Endometrium (tissue), 2 donors: ENCODE measurements around the gene COL23A1.

Experiments used
- FAIRE-seq: peaks from 2 replicates; lab custom pipeline; 2012; peaks lifted over from hg19 to GRCh38; lab: Jason Lieb, UNC
- donor health status: control.
- donor health status: control.

Gene COL23A1

DNA sequence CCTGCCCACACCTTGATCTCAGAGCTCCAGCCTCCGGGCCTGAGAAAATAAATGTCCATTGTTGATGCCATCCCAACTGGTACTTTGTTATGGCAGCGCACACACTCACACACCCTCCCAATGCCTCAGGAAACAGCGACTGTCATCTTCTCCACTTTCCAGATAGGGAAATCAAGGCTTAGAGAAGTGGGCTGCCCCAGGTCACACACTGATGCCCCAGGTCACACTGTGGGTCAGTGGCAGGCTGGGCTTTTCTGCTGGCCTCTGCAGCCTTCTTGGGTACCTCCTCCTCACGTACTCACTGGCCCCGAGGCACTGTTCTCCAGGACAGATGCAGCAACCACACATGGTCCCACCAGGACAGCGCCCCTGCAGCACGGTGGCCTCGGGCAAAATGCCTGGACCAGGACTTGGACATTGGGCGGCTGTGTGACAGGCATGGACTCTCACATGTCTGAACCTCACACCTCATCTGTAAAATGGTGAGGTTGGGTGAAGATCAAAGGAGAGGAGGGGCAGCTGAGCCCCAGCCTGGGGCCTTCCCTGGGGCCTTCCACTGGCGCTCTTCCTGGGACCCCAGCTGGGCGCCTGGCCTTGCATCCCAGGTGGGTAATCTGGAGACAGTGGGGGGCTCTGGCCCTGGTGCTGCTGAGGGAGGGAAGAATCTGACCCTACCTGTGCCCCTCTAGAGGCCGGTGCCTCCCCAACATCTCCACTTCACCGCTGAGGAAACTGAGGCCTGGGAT is 156.0 kb downstream of the COL23A1 start:
- FAIRE-seq = no peak

DNA sequence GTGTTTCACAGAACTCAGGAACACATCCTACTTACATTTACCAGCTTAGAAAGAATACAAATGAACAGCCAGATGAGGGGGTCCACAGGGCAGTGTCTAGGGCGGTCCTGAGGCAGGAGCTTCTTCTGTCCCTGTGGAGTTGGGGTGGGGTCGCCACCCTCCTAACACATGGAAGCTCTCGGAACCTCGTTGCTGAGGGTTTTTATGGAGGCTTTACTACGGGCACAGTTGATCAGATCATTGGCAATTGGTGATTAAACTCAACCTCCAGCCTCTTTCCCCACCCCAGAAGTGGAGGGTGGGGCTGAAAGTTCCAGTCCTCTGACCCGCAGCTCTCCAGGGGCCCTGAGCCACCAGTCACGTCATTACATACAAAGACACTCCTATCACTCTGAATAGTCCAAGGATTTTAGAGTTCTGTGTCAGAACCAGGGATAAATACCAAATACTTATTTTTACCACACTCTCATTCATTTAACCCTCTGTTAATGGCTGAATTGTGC is 156.9 kb downstream of the COL23A1 start:
- no peak for FAIRE-seq

DNA sequence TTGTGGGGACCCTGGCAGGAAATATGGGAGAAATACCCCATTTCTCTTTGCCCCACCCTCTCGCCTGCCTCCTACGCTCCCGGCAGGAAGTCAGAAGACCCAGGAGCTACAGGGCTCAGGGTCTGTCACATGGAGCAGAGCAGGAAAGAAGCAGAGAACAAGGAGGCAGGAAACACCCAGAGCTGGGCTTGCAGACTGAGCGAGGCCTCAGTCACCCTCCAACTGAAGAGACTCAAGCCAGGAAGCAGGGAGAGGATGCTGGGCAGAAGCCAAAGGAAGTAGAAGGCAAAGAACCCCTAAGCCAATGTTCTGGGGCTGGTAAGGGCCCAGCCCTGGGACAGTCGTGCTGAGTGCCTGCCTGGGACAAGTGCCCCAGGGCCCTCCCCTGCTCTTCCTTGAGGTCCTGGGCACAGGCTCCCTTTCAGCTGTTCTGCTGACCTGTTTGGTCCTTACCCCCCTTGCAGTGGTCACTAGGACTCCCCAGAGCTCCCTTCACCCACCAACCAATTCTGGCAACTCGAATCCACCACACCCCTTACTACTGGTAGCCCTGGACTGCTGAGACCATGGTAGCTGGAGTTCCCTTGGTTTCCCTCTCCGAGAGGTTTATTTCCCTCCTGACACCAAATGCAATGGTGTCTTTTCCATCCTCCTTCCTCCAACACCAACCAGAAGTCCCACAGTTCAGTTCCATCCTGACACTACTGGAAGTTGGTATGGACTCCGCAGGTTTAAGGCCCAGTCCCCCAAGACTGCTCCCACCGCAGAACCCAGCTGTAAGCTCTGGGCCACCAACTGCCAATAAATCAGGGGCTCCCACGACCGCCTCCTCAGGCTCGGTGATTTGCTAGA is 157.5 kb downstream of the COL23A1 start:
- FAIRE-seq = no peak

DNA sequence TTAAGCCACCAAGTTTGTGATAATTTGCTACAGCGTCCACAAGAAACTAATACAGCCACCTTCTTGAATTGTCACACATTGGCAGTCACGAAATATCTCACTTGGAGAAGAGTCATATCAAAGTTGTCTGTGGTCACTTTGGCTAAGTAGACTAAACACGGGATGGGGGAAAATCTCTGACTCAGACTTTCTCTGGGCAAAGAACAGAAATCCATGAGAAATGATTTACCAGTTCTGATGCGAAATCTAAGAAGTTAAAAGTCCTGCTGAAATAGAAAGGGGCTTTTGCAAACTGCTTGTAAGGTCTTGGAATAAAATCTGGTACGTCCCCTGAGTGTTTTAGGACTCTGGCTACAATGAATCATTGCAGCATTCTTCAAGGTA is 158.4 kb downstream of the COL23A1 start:
- no peak for FAIRE-seq

- no peak for FAIRE-seq
These were observed 159.0 kb downstream of the COL23A1 start for GRCh38 chr5:178431063-178431781.

GRCh38 chr5:178430186-178431062 is 159.8 kb downstream of the COL23A1 start:
- no peak for FAIRE-seq

DNA sequence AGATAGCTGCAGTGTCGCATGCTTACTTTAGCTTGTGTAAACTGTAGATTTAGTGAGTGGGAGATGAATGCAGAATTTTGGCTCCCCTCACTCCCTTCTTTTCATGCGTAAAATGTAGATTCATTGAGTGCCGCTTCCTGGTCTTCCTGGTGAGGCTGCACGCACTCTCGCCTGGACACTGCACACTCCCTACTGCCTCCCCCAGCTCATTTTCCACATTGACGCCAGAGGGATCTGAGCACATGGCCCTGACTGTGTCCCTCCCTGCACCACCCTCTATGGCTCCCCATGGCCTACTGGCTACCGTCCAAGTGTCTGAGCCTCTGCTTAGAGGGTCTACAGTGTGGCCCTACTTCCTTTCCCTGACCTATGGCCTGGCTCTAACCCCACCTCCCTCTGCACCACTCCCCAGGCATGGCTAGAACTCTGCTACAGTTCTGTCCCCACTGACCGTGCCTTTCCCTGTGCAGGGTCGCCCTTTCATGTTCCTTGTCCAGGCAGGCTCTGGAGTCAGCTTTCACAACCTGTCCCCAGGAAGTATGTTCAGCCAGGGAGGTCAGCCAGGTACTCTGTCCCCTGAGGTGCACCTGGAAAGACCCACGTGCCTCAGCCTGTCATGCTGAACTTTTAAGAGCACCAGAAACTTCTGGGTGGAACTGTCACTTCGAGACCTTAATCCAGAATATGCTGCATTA is 160.6 kb downstream of the COL23A1 start:
- FAIRE-seq = no peak

DNA sequence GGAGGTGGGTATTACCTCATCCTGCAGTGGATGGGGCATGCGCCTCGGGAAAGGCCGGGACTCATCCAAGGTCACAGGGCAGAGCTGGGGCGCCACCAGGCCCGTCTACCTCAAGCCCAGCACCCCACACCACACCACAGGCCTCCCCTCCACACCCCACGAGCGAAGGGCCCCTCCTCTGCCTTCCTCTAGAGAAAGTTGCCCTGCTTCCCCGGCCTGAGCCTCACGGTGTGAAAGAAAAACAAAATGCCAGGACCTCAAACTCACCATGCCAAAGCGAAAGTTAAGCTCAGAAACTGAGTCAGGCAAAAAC is 161.1 kb downstream of the COL23A1 start:
- FAIRE-seq = no peak

DNA sequence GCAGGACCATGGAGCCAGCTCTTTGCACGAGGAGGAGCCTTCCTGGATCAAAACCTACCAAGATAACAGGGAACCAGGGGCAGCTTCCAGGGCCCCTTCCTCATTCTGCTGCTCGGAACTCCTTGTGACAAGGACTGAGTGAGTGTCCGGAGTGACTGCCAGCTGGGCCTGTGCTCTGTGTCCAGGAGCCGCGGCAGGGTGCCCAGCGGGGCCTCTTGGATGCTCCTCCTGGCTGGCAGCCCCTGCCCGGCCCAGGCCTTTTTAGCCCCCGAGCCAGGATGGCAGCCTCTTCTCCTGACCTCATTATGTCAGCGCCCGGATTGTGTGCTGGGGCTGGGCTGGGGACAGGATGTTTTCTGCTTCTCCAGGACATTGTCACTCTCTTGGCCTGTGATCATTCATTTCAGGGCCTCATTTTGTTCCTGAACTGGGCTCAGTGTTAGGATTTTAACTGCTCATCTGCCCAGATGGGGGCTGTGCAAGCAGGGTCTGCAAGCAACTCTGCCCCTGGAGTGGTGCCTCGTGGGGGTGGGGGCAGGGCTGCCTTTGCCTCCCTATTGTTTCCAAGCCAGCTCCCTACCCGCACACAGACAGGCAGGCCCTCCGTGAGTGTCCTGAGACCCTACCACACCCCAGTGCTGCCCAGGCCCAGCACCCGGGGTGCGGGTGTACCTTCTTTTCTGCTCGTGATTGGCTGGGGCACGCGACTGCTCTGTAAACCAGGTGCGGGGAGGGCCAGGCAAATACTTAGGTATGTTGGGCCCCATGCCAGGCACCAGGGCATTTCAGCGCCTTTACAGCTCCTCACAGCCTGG is 161.6 kb downstream of the COL23A1 start:
- FAIRE-seq = no peak

DNA sequence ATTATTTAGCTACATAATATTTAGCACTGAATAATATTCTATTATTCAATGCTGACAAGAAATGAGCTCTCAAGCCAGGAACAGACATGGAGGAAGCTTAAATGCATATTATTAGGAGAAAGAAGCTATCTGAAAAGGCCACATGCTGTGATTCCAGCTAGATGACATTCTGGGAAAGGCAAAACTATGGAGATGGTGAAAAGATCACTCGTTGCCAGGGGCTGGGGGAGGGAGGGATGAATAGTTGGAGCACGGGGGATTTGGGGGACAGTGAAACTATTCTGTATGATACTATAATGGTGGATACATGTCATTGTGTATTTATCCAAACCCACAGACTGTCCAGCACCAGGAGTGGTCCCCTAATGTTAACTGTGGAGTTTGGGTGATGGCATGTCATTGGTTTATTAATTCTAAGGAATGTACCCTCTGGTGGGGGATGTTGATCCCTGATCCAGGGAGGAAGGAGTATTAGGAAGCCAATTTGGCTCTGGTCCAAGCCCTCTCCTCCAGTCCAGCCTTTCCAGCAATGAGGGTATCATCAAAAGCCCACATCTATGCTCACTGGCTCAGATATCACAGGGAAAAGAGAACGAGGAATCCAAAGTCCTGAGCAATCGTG is 162.5 kb downstream of the COL23A1 start:
- FAIRE-seq = no peak

- FAIRE-seq = no peak
These were observed 163.7 kb downstream of the COL23A1 start for GRCh38 chr5:178426326-178427130.

- FAIRE-seq = no peak
These were observed 164.5 kb downstream of the COL23A1 start for GRCh38 chr5:178425621-178426068.

GRCh38 chr5:178424810-178425177 is 165.4 kb downstream of the COL23A1 start:
- FAIRE-seq = no peak

- no peak for FAIRE-seq
These were observed 166.0 kb downstream of the COL23A1 start for GRCh38 chr5:178423901-178424809.

DNA sequence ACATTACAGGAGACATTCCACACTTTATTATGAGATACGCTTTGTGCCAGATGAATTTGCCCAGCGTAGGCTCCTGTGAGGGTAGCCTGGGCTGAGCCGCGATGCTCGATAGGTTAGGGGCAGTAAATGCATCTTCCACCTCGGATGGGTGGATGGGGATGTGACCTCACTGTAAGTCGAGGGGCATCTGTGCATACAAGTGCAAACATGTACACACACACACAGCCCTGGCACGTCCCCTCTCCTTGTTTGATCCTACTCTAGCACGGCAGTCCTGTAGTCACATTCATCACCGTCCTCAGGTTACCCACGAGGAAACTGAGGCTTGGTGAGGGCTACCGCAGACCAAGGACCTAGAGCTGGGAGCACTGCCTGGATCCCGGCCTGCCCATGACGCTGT is 166.8 kb downstream of the COL23A1 start:
- no peak for FAIRE-seq

DNA sequence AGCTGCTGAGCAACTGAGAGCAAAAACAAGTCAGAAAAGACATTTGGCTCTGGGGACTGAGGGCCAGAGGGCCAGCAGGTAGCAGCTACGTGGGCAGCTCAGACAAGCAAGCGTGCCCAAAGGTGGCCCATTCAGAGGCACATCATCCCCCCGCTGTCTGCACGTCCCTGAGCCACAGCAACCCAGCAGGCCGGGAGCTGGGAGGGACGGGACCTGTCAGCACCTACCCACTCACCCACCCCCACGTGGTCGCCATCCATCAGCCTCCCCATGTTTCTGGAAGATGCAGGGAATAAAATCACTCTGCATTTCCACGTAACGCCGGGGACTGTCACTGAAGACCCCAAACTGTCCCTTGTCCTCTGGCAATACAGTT is 167.8 kb downstream of the COL23A1 start:
- FAIRE-seq = no peak

GRCh38 chr5:178421699-178422399 is 168.3 kb downstream of the COL23A1 start:
- FAIRE-seq = no peak
